OCI-LY1 (cell line): ENCODE measurements around the gene NEGR1.

ENCODE experiments used
- CTCF ChIP-seq: fragments of 200-600 bp; sonication (generic), shearing (Covaris generic); IDR thresholded peaks from 2 replicates; pipeline ENCODE4 v1.5.1; 2017; ENCODE audit warnings: mild to moderate bottlenecking, antibody characterized with exemption, low read length, moderate library complexity, mixed read lengths
- EZH2 ChIP-seq: fragments of 200-600 bp; sonication (generic), shearing (Covaris generic); IDR thresholded peaks from 2 replicates; pipeline ENCODE4 v1.8.0; 2017; ENCODE audit warnings: borderline replicate concordance, mixed run types, mild to moderate bottlenecking, antibody characterized with exemption, low read length, moderate library complexity, mixed read lengths

DNA sequence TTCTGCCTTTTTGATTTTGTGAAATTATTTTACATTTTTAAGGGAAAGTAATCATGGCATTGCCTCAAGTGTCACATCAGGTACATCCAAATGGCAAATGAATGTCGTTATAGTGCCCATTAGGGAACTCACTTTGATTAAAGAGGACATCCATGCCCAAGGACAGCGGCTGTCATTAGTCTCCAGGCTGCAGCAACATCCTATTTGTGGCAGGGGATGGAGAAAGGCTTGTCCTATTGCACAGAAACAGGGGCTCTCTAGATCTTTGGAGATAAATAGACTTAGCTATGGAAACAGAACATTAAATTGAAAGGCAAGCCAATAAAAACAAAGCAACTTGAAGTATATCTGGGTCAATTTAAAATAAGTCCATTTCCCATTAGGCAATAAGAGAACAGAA, 439.3 kb downstream of the NEGR1 start:
- TF ChIP-seq CTCF: no peak
- no peak for TF ChIP-seq EZH2
